Ishikawa (cell line): Measurements from ENCODE around the gene COG7.

Experiments used
- CREB1 ChIP-seq: IDR thresholded peaks from 2 replicates; pipeline ENCODE4 v1.6.1; 2012; ENCODE audit warnings: low read depth
- EGR1 ChIP-seq: IDR thresholded peaks from 2 replicates; pipeline ENCODE4 v1.6.1; 2012
- FOXM1 ChIP-seq: IDR thresholded peaks from 2 replicates; pipeline ENCODE4 v1.6.1; 2012; ENCODE audit warnings: low read depth, borderline replicate concordance
- TCF12 ChIP-seq: IDR thresholded peaks from 2 replicates; pipeline ENCODE4 v1.6.1; 2012; ENCODE audit warnings: low read depth

DNA sequence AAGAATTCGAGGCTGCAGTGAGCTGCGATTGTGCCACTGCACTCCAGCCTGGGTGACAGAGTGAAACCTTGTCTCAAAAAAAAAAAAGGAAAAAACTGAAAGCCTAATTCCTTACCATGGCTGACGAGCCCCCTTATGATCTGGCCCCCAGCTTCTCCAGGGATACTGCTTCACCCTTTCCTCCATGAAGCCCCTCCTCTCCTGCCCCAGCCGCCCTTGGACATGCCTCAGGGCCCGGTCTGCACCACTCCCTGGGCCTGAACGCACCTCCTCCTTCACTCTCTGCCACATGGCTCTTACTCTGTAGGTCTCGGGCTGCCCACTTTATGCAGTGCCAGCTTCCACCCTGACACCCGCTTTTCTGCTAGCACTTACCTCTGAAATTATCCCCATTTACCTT is 65.3 kb downstream of the COG7 start:
- TF ChIP-seq FOXM1 (no peak), CREB1 (no peak), TCF12 (no peak), EGR1 (no peak)
